HepG2 (cell line): ENCODE results near the gene BZW1. TPM values are rescaled to one million over a fixed set of nuclear protein-coding genes. Genes with fewer than 3 reads are reported as not detected.

ENCODE experiments used
- CEBPB ChIP-seq: IDR thresholded peaks from 2 replicates; pipeline ENCODE4 v1.6.1; 2011; ENCODE audit warnings: low read depth, low read length, improper control_type of control experiment, borderline replicate concordance
- DNMT1 ChIP-seq: sonication (generic); formaldehyde crosslinking; IDR thresholded peaks from 2 replicates; pipeline ENCODE4 v1.5.1; 2020; ENCODE audit warnings: mild to moderate bottlenecking, missing genetic modification reagents
- ELF3 ChIP-seq: IDR thresholded peaks from 2 replicates; pipeline ENCODE4 v1.6.1; 2016; ENCODE audit warnings: missing genetic modification reagents, missing compliant biosample characterization
- HDAC1 ChIP-seq: sonication (generic); formaldehyde crosslinking; IDR thresholded peaks from 2 replicates; pipeline ENCODE4 v1.5.1; 2020; ENCODE audit warnings: mild to moderate bottlenecking, missing genetic modification reagents
- HOXA9 ChIP-seq: sonication (generic); formaldehyde crosslinking; IDR thresholded peaks from 2 replicates; pipeline ENCODE4 v1.8.1; 2022; ENCODE audit warnings: missing genetic modification reagents, mild to moderate bottlenecking, moderate library complexity, borderline replicate concordance
- IRX3 ChIP-seq: sonication (generic); formaldehyde crosslinking; IDR thresholded peaks from 2 replicates; pipeline ENCODE4 v1.8.1; 2023; ENCODE audit warnings: mild to moderate bottlenecking, low read depth, missing genetic modification reagents, borderline replicate concordance
- KDM2A ChIP-seq: sonication (generic); formaldehyde crosslinking; IDR thresholded peaks from 2 replicates; pipeline ENCODE4 v1.4.0; 2020; ENCODE audit warnings: low read depth, missing genetic modification reagents, borderline replicate concordance
- MLXIP ChIP-seq: sonication (generic); formaldehyde crosslinking; IDR thresholded peaks from 2 replicates; pipeline ENCODE4 v1.9.0; 2021; ENCODE audit warnings: missing genetic modification reagents, borderline replicate concordance
- PRDM10 ChIP-seq: sonication (generic); formaldehyde crosslinking; IDR thresholded peaks from 2 replicates; pipeline ENCODE4 v1.4.0; 2020; ENCODE audit warnings: low read depth, missing genetic modification reagents
- TBX2 ChIP-seq: sonication (generic); formaldehyde crosslinking; IDR thresholded peaks from 2 replicates; pipeline ENCODE4 v1.5.0; 2020; ENCODE audit warnings: missing genetic modification reagents, mild to moderate bottlenecking, borderline replicate concordance
- TFDP1 ChIP-seq: IDR thresholded peaks from 2 replicates; pipeline ENCODE4 v1.6.1; 2016; ENCODE audit warnings: missing compliant biosample characterization, missing genetic modification reagents, borderline replicate concordance
- YEATS2 ChIP-seq: sonication (generic); formaldehyde crosslinking; IDR thresholded peaks from 2 replicates; pipeline ENCODE4 v1.4.0; 2020; ENCODE audit warnings: missing genetic modification reagents, borderline replicate concordance
- ZBTB2 ChIP-seq: sonication (generic); formaldehyde crosslinking; IDR thresholded peaks from 2 replicates; pipeline ENCODE4 v1.8.0; 2022; ENCODE audit warnings: low read depth, missing genetic modification reagents
- ZFX ChIP-seq: sonication (generic); formaldehyde crosslinking; IDR thresholded peaks from 2 replicates; pipeline ENCODE4 v1.4.0; 2020; ENCODE audit warnings: mild to moderate bottlenecking, low read depth, missing genetic modification reagents, moderate library complexity
- ZNF333 ChIP-seq: sonication (generic); formaldehyde crosslinking; IDR thresholded peaks from 2 replicates; pipeline ENCODE4 v1.4.0; 2020; ENCODE audit warnings: mild to moderate bottlenecking, missing genetic modification reagents, borderline replicate concordance
- ZNF563 ChIP-seq: sonication (generic); formaldehyde crosslinking; IDR thresholded peaks from 2 replicates; pipeline ENCODE4 v1.8.0; 2022; ENCODE audit warnings: mild to moderate bottlenecking, moderate library complexity, missing genetic modification reagents
- ZNF598 ChIP-seq: sonication (generic); formaldehyde crosslinking; IDR thresholded peaks from 2 replicates; pipeline ENCODE4 v1.5.1; 2020; ENCODE audit warnings: mild to moderate bottlenecking, missing genetic modification reagents, borderline replicate concordance
- ZNF878 ChIP-seq: sonication (generic); formaldehyde crosslinking; IDR thresholded peaks from 2 replicates; pipeline ENCODE4 v1.8.1; 2023; ENCODE audit warnings: mild to moderate bottlenecking, missing genetic modification reagents, moderate library complexity
- polyA plus RNA-seq, 8 experiments: library from polyadenylated mRNA; depleted of rRNA in 3 of 8; stranded (reverse) in 7 of 8; unstranded in 1 of 8; fragments of >200 nt; fragmentation: Illumina TruSeq in 4 of 8; extraction: Trizol in 4 of 8; gene quantifications; 2 replicates each; pipeline versions ENCODE4 v1.2.1 to v1.2.3, GENCODE V29; 2011 to 2016; ENCODE audit warnings: low read depth in 4 of 8, missing spikeins in 1 of 8, mixed read lengths in 1 of 8; ENCODE audit not compliant: insufficient read depth in 1 of 8
- total RNA-seq, 5 experiments: library from RNA; depleted of rRNA; stranded (reverse); fragments of >200 nt; fragmentation: Illumina TruSeq; extraction: Trizol; gene quantifications; 2 replicates each; pipeline ENCODE4 v1.2.3, GENCODE V29; 2016; ENCODE audit warnings: low read depth in 1 of 5

The BZW1 gene
- total and polyA plus RNA-seq, 2 of the 13 experiments (the other 11 are each of a cell fraction or from before 2014, with no cell fraction given), result 106 to 384 TPM

GRCh38 chr2:200811333-200812121 is at the start of gene BZW1 (continued):
- no peak for TF ChIP-seq HOXA9 (CRISPR knock-in tag)
- peak; percentile 57 for TF ChIP-seq KDM2A
- peak; percentile 69 for TF ChIP-seq ZNF878 (CRISPR knock-in tag)
- TF ChIP-seq HDAC1 (CRISPR knock-in tag), result peak; percentile 82
- TF ChIP-seq DNMT1 (CRISPR knock-in tag), result no peak
- TF ChIP-seq TBX2 (CRISPR knock-in tag), result peak; percentile 92
- TF ChIP-seq ZBTB2 (CRISPR knock-in tag), result 0 out of 2 replicates have a peak, but pooled peaks have one; percentile 73
- no peak for TF ChIP-seq MLXIP (CRISPR knock-in tag)
- peak; percentile 25 for TF ChIP-seq ZNF598
- peak; percentile 99 for TF ChIP-seq PRDM10 (CRISPR knock-in tag)
- TF ChIP-seq CEBPB, result no peak
- peak; percentile 89 for TF ChIP-seq ZNF563 (CRISPR knock-in tag)
- TF ChIP-seq ELF3 (CRISPR knock-in tag), result peak; percentile 93
- peak; percentile 29; the same call in 1 of the 2 replicates for TF ChIP-seq IRX3 (CRISPR knock-in tag)
- TF ChIP-seq ZNF333 (CRISPR knock-in tag), result peak; percentile 96
- peak; percentile 96 for TF ChIP-seq YEATS2 (CRISPR knock-in tag)
- peak; percentile 95 for TF ChIP-seq ZFX (CRISPR knock-in tag)
- peak; percentile 77; the same call in 1 of the 2 replicates for TF ChIP-seq TFDP1 (CRISPR knock-in tag)
